HG03135 (cell line): ENCODE measurements around the gene MINDY4B.

Experiments used
- ATAC-seq: cut with Tn5 transposase; IDR thresholded peaks from one replicate; pipeline ENCODE4 v1.9.1; 2021; ENCODE audit warnings: mild to moderate bottlenecking, moderate library complexity; ENCODE audit not compliant: unreplicated experiment

MINDY4B gene

DNA sequence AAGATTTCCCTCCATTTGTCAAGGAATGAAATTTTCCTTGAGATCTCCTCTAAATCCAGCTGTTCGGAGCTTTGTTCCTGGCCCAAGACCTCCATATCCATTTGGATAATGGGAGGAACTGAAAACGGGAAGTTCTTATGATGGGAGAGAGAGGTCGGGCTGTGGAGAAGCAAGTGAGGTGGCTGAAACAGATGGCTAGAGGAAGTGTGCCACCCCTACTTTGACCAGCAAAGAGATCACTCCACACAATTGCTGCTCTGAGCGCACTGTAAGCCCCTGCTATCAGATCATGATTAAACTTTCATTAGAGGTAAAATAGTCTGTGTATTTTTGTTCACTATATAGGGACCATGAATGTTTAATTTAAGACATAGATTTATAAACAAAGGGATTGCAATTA is at the start of gene MINDY4B:
Gene MINDY4B (minus strand): TSS at position 101 of the 400 bp plus-strand sequence. CDS start 0 bp downstream, at position 101.
- no peak for ATAC-seq

DNA sequence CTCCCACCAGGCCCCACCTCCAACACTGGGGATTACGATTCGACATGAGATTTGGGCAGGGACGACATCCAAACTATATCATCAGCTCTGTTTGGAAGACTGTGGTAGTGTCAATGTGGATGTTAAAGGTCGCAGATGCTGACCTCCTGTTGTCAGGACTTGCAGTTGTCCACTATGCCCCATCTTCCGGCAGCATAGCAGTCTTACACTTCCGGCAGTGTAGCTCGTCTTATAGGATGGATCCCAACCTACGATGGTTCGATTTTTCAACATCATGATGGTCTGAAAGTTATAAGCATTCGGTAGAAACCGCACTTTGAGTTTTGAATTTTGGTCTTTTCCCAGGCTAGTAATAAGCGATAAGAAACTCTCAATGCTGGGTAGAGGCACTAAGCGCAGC is 46.7 kb upstream of the MINDY4B start:
- ATAC-seq, result no peak

DNA sequence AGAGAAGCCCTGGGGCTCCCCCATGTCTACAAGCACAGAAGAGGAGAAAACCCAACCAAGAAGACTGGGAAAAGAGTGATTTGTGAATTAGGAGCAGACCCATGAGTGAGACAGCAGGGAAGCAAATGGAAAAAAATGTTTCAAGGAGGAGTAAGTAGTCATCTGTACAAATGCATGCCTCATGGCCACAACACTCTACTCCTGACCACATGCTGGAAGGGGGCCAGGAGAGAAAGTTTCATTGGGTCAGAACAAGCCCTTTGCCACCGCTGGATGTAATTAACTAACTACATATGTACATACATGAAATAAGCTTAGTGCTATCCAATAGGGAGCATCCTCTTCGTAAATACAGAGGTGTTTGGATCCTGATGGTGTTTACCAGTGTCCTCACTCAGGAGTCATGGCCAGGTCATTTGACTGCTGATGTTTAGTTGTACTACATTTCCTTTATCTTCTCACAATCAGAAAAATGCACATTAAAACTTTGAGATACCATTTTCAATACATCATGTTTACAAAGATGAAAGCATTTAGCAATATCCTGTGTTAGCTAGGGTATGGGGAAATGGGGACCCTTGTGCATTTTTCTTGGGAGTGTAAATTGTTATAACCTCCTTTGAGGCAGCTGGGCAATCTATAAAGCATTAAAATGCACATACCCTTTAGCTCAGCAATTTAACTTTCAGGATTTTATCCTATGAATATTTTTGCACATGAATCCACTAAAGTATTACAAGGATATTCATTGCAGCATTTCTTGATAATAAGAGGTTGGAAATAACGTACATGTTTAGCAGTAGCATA is 40.2 kb upstream of the MINDY4B start:
- no peak for ATAC-seq

DNA sequence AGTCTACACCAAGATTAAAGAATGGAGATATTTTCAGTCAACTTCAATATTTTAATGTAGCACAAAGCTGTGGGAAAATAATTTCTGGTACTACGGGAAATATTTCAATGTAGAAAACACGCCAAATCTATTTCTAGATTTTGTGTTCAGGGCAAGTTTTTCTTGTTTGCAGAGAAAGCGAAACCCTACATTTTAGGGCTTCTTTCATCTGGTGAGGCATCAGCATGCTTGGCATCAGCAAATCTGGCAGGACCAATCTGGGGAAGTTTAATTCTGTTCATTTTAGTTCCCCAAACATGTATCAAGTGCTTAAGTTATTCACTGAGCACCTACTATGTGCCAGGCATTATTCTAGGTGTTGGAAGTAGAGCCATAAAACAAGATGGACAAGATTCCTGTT is 37.0 kb upstream of the MINDY4B start:
- no peak for ATAC-seq

DNA sequence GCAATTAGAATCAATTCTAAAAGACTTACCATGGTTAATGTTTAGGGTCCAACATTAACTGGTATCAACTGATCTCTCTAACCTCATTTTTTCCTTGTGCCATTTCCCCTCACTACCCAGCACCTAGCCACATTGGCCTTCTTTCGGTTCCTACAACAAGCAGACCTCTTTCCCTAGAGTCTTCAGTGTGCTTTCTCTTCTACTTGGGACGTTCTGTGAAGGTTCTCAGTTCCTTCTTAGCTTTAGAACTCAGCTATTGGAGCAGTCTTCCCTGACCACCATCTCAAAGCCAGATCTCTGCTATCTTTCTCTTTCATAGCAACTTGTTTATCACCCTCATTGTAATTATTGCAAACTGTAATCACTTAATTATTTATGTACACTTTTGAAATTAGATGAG is 31.5 kb upstream of the MINDY4B start:
- ATAC-seq, result no peak

DNA sequence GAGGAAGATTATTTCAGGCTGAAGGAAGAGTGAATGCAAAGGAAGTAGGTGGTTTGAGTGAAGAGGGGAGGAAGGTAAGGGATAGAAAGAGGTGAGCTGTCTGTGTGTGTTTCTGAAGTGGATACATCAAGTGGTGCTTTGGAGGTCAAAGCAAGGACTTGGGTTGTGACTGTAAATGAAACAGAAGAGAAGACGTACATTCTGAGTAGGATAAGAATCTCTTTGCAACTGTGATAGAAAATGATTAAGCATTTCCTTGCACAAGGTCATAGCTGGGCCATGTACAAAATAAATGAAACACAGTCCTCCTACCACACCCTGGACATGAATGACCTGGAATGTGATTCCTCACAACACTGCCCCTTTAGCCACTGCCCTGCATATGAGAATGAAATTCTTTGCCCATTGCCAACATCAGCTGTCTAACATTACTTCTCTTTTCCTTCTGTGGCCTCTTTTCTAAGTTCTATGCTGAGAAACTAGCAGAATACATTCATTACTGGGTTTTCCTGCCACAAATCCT is 28.3 kb upstream of the MINDY4B start:
- ATAC-seq, result no peak

DNA sequence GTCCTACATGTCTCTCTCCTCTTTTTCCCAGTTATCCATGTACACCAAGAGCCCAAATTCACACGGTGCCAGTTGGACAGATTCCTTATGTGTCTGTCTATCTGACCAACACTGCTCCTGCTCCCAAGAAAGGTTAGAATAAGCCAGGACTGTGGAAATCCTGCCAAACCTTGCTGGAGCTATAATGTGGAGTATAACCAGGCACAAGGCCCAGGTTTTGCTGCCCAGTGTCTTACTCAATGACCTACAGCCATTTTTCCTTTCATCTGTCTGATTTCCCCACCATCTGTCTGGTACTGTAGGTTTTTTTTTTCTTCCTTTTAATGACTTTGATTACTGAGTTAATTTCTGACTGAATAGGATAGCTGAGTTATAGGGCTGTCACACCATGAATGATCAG is 26.5 kb upstream of the MINDY4B start:
- no peak for ATAC-seq

DNA sequence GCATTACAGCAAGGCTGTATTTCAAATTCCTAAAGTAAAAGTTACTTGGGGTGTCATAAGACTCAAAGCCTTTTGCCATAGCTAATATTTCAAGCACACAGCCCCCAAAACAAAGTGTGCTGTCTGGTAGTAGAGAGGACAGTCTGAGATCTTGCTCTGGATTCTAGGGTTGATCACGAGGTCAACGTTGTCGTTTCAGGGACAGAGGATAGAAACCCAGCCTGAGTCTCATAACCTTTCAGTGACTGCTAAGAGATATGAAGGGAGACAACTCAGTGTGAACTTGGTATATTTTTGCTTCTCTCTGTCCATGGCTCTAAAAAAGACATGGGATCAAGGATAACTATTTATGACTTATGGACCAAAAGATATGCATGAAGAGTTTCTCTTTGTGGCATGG is 25.6 kb upstream of the MINDY4B start:
- no peak for ATAC-seq

DNA sequence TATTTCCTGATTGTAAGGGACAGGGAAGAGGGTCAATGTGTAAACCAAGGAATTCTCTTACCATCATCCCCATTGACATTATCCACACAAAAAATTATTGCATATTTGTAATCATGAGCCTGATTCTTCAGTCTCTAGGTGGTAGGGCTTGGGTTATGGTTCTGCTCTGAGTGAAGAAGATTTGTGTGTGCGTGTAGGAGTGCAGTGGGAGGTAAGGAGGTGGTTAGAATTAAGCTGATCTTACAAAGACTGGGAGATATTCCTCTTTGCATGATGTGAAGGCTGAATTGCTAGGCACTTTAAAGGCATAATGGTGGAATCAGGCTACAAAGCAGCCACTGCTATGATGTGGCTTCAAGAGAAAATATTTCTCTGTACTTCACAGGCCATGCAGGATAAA is 23.0 kb upstream of the MINDY4B start:
- no peak for ATAC-seq

DNA sequence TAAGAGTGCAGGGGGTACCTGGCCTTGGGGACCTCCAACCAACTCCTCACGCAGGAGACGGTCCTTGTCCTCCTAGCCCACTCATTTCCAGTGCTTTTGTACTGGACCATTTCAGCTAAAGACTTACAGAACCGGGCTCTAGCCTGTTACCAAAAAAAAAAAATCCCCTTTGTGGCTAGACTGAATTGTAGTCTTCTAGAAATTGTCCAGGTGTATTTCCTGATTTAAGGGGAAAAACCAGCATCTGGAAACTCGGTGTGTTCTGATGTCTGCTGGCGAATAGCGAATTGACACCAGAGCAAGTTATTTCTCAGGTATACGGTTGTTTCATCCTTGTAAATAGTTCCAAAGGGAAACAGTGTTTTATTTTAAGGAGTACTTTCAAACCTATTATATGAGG is 21.1 kb upstream of the MINDY4B start:
- no peak for ATAC-seq

DNA sequence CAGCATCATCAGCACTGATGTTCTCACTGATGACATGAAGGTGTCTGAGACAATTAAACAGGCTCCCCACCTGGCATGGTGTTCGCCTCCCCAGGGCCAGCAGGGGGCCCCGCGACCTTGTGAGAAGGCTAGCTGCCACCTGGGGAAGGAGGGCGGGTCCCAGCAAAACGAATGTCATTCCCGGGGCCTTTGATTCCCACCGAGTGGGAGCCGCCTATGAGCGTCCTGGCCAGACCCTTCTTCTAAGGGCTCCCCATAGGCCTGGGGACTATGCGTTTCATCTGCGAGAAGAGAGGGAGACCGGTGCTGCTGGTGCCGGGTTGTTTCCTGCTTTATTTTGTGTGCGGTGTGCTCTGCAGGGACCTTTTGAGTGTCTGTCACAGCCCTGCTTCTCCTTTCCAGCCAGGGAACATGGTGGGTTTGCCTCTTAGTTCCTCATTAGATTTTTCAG is 20.5 kb upstream of the MINDY4B start:
- peak; percentile 81 for ATAC-seq

DNA sequence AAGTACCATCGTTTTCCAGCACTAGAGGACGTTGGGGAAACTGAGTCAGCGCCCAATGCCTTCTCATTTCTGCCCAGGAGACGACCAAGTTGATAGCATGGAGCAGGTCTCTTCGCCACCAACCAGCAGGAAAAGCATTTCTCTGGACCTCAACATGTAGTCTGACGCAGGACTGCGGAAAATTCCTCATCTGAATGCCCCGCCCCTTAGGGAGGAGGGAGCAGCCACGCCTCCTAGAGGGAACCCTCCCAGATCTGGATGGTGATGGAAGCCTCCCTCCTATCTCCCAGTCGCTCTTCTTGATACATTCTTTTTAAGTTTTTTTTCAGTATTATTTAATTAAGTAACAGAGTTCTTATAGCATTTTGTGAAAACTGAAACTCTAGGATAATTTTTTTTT is 17.4 kb upstream of the MINDY4B start:
- ATAC-seq, result no peak

DNA sequence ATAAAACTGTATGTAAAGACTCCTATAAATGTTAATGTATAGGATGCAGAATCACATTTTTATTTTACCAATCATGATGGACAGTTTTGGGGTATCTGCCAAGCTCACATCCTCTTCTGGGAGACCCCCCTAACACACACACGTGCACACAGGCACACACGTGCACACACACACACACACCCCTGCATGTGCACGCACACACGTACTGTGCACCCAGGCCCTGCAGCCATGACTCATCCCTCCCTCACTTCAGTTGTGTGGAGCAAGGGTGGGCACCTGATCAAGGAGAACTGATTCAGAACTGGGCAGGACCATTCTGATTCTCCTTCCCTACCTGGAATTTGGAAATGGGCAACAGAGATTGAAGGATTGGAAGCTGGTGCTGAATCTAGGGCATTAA is 16.0 kb upstream of the MINDY4B start:
- no peak for ATAC-seq

DNA sequence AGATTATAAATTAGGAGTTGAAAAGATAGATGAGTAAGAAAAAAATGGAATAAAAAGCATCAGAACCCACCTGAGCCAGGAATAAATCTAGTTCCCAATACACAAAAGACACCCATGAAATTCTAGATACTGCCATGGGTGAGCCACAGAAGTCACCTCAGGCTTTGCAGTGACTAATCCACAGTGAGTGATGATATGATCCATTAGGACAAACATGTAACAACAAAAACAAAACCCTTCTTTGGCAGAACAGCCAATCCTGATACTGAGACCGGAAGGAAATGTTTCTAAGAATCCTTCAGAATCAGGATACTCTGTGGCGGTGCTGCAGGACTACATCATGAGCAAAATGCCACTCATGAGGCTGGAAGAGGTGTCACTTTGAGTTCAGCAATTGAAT is 15.0 kb upstream of the MINDY4B start:
- ATAC-seq, result no peak

DNA sequence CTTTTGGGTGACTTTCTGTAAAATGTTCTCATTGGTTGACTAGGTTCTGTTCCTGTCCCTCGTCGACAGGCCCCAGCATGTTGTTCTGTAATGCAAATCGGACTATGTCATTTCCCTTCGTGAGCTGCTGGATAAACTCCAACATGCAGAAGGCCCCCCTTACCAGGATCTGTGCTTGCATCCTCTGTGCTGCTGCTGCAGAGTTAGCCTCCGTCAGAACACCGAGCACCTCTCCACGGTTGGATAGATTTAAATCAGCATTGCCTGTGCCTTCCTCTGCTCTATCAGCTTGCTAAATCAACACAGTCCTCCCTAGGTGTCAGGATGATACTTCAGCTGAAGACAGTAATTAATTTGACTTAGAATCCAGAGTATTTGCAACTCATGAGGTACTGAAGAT is 12.7 kb upstream of the MINDY4B start:
- ATAC-seq, result no peak

DNA sequence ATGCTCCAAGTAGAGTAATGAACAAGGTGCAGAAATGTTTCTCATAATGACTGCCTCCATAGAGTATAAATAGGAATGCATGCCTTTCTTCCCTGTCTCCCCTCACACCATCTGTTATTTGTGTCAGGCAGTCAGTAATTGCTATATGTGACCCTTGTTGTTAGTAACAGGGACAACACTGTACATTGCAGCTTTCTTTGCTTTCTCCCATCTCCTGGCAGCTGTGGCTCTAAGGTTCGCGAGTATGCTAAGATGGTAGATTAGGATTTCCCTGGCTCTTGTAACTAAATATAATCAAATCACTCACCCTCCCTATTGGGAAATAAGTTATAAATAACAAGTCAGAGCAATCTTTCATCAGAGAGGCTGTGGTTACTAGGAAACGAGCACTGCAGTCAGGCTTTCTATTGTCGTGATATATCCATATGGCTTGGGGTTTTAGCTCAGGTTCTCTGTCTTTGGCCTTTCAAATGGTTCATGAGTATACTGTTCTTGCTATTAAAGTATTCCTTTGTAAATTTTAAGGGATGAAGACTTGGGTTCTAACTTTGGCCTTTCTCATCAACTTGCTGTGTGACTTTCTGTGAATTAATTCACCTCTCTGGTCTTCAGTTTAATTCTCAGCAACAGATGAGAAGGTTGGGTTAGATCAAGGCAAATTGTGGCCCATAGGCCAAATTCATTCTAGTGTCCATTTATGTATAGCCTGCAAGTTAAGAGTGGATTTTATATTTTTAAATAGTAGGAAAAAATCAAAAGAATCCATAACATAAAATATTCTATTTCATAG is 8.1 kb upstream of the MINDY4B start:
- no peak for ATAC-seq

DNA sequence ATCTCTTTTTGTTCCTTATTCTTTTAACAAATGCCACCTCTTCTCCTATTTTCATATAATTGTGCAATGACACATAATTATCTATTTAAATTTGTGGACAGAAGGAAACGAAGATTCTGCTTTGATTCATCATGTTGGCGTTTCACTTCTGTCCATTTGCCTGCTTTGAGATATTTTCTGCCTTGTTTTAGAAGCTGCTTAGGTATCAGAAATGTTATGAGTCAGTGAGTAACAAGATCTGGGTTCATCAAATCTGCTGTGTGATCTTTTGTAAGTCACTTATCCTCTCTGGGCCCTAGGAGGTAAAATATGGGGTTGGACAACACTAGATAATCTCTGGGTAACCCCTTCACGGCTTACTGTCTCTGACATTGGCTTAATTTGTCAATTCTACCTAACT is 7.3 kb upstream of the MINDY4B start:
- no peak for ATAC-seq

DNA sequence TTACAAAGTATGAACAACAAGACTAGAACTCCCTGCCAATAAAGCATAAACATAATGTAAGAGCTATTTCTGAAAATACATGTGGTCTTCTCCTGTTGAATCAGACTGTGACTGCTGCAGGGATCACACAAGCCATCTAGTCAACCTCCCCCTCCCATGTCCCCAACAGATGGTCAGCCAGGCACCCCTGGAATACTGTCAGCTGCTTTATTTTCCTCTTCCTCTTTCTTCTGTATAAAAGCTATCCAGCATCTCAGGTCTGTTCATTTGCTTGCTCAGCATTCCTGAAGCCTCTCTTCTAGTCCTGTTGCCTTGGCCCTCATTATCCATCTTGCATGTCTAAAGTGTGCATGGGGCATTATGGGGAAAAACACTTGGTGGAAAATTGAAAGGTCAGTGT is 6.5 kb upstream of the MINDY4B start:
- ATAC-seq, result no peak

DNA sequence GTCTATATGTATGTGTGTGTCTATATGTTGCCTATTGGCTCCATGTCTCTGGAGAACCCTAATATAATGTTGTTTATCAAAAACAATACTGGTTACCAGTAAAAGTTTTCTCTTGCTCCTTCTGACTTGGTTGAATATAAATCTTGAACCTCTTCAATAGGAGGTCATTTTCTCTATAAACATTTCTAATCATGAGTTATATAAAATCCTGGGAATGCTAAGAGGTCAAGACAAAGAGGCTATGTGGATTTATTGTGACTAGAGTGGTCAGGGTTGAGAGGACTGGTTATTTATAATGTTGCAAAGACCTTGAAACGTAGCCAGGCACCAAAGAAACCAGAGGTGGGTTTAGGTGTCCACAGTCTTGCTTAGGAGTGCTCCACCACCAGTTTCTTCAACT is 1.2 kb upstream of the MINDY4B start:
- ATAC-seq, result no peak

DNA sequence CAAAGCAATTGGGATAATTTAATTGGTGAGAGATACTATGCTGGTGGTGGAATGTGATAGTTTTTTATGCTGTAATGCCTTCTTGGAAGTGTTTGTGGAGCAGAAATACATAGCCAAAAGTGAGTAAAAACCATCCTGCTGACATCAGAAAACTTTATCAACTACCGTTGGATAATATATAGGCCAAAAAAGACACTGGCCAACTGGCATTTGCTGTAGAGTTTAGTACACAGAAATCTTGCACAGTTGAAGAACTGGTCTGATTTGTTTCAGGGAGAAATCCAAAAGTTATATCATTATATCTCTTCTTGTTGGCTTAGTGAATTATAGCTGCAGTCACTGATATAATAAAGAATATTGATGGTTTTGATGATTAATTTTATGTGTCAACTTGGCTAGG is 507 bp upstream of the MINDY4B start:
- no peak for ATAC-seq

DNA sequence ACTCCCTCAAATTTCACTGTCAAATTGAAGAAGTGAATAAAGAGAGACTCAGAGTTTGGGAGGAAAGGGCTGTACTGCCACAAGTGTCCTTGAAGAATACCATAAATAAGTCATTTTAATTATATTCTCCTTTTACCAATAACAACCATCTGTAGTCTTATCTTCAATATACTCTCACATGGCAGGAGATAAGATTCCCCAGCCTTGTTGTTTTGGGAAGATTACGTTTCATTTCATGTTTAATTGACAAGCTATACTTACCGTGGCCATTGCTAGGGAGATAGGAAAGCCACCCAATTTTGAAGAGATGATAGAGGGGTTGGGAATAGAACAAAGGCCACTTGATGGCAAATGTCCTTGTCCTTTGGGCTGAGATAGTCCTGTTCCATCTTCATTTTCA is 2.3 kb downstream of the MINDY4B start:
- no peak for ATAC-seq

DNA sequence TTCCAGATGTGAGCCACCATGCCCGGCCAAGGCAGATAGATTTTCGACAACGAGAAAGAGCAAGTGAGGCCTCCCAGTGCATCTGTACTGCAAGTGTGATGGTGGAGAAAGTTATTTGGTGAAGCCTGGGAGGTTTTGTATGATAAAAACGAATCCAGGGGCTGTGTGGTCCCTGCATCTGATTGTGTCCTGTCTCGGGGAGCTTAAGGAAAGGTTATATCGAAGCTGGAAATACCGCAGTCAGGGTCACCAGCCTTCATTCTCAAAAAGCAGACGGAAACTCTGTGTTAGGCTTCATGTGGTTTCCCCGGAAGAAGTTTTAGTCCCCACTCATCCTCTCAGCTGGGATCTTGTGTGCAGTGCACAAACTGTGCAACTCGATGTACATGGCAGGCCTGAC is 3.4 kb downstream of the MINDY4B start:
- ATAC-seq, result no peak
